HCT116 (cell line): ENCODE measurements around the gene DDI2. TPM values are rescaled to one million over a fixed set of nuclear protein-coding genes. Genes with fewer than 3 reads are reported as not detected.

ENCODE experiments used
- ATAC-seq: fragments of 200-7000 bp; cut with Tn5 transposase; 2 replicates; pipeline ENCODE4 v1.9.1; 2020; ENCODE audit warnings: mild to moderate bottlenecking, moderate library complexity
- BruUV-seq: library from RNA; stranded (reverse); fragments of 400-500 nt; replicated peaks from 2 replicates; lab custom pipeline; 2021; lab: Mats Ljungman, UMichigan
- CTCF ChIA-PET: fragments of 300-600 bp; sonication (Branson Sonifier 250); formaldehyde crosslinking; loops from one replicate; lab custom pipeline; 2021; ENCODE audit warnings: antibody characterized with exemption; lab: Charles Lee
- POLR2A ChIA-PET: fragments of 300-600, 350-600 bp; sonication (Branson Sonifier 250); formaldehyde crosslinking; loops from one replicate; lab custom pipeline; 2021; ENCODE audit warnings: antibody characterized with exemption; lab: Charles Lee
- RAD21 ChIA-PET, 2 experiments: fragments of 300-600 bp; sonication (Branson Sonifier 250); formaldehyde crosslinking; loops; one replicate each; lab custom pipeline; 2023; ENCODE audit warnings: low total read pairs in 2 of 2; ENCODE audit not compliant: uncharacterized antibody in 2 of 2, unreplicated experiment in 2 of 2, low non-redundant PET in 1 of 2; lab: Charles Lee
- DNase-seq: peaks from one replicate; pipeline ENCODE4 v3.0.0-alpha.2; 2010; ENCODE audit warnings: low read depth, low spot score
- H2AFZ ChIP-seq: fragments of 200-600 bp; shearing (Covaris generic), sonication (generic); 2 replicates; pipeline ENCODE4 v1.6.1; 2017; ENCODE audit warnings: low read depth, mixed run types, mixed read lengths, antibody characterized with exemption, low read length; ENCODE audit not compliant: poor library complexity, severe bottlenecking
- H3K27ac ChIP-seq: 2 replicates; pipeline ENCODE4 v1.5.1; 2012; ENCODE audit warnings: low read depth, low read length
- H3K27me3 ChIP-seq: fragments of 200-600 bp; sonication (generic); 2 replicates; pipeline ENCODE4 v1.6.1; 2016; ENCODE audit warnings: mixed run types, low read length, mixed read lengths; ENCODE audit not compliant: insufficient read depth
- H3K36me3 ChIP-seq, 2 experiments: fragments of 200-500 bp in 1 of 2; fragments of 200-600 bp in 1 of 2; sonication (Bioruptor generic) in 1 of 2; sonication (generic) in 1 of 2; 2 replicates each; pipeline versions ENCODE4 v1.5.1 to v1.6.1; 2014 to 2016; ENCODE audit warnings: low read length in 2 of 2, inconsistent platforms in 1 of 2, mixed read lengths in 1 of 2, mixed run types in 1 of 2; ENCODE audit not compliant: insufficient read depth in 2 of 2, control insufficient read depth in 1 of 2
- H3K4me1 ChIP-seq, 2 experiments: fragments of 200-600 bp in 1 of 2; sonication (generic) in 1 of 2; 2 replicates each; pipeline versions ENCODE4 v1.5.1 to v1.6.1; 2012 to 2017; ENCODE audit warnings: low read length in 2 of 2, inconsistent platforms in 1 of 2, mild to moderate bottlenecking in 1 of 2, mixed read lengths in 1 of 2, mixed run types in 1 of 2, moderate library complexity in 1 of 2; ENCODE audit not compliant: insufficient read depth in 2 of 2, control insufficient read depth in 1 of 2
- H3K4me2 ChIP-seq: fragments of 200-600 bp; sonication (generic); 2 replicates; pipeline ENCODE4 v1.6.1; 2017; ENCODE audit warnings: mixed run types, low read length, mixed read lengths
- H3K4me3 ChIP-seq, 2 experiments: fragments of 200-600 bp in 1 of 2; sonication (generic) in 1 of 2; replicated peaks in 1 of 2; 2 replicates each; pipeline ENCODE4 v1.5.1; 2011 to 2016; ENCODE audit warnings: low read length in 2 of 2, control low read depth in 1 of 2, low read depth in 1 of 2, mild to moderate bottlenecking in 1 of 2, mixed read lengths in 1 of 2, mixed run types in 1 of 2
- H3K79me2 ChIP-seq: fragments of 200-600 bp; sonication (generic); 2 replicates; pipeline ENCODE4 v1.6.1; 2017; ENCODE audit warnings: mild to moderate bottlenecking, mixed run types, low read length, moderate library complexity, mixed read lengths; ENCODE audit not compliant: insufficient read depth
- H3K9ac ChIP-seq: fragments of 200-600 bp; sonication (generic); 2 replicates; pipeline ENCODE4 v1.6.1; 2016; ENCODE audit warnings: low read length, mixed read lengths
- H3K9me2 ChIP-seq: fragments of 200-600 bp; sonication (generic), shearing (Covaris generic); 2 replicates; pipeline ENCODE4 v1.6.1; 2017; ENCODE audit warnings: mixed run types, mild to moderate bottlenecking, moderate library complexity; ENCODE audit not compliant: insufficient read depth
- H3K9me3 ChIP-seq, 2 experiments: fragments of 200-500 bp in 1 of 2; fragments of 200-600 bp in 1 of 2; sonication (Bioruptor generic) in 1 of 2; sonication (generic) in 1 of 2; 2 replicates each; pipeline ENCODE4 v1.6.1; 2014 to 2017; ENCODE audit warnings: low read length in 2 of 2, mixed read lengths in 2 of 2, inconsistent platforms in 1 of 2, low read depth in 1 of 2, mild to moderate bottlenecking in 1 of 2, mixed run types in 1 of 2, moderate library complexity in 1 of 2; ENCODE audit not compliant: control insufficient read depth in 1 of 2, insufficient read depth in 1 of 2
- H4K20me1 ChIP-seq: fragments of 200-600 bp; sonication (generic), shearing (Covaris generic); 2 replicates; pipeline ENCODE4 v1.6.1; 2017; ENCODE audit warnings: mixed run types, mild to moderate bottlenecking, moderate library complexity; ENCODE audit not compliant: insufficient read depth
- CBX3 ChIP-seq: IDR thresholded peaks from 2 replicates; pipeline ENCODE4 v1.6.1; 2012; ENCODE audit warnings: low read depth
- CEBPB ChIP-seq: IDR thresholded peaks from 2 replicates; pipeline ENCODE4 v1.6.1; 2012; ENCODE audit warnings: low read depth
- EGR1 ChIP-seq: IDR thresholded peaks from 2 replicates; pipeline ENCODE4 v1.6.1; 2012; ENCODE audit warnings: low read depth
- ELF1 ChIP-seq: IDR thresholded peaks from 2 replicates; pipeline ENCODE4 v1.6.1; 2012; ENCODE audit warnings: low read depth, borderline replicate concordance
- EZH2 ChIP-seq: fragments of 200-600 bp; sonication (generic); IDR thresholded peaks from 2 replicates; pipeline ENCODE4 v1.6.1; 2017; ENCODE audit warnings: antibody characterized with exemption, mixed run types
- FOSL1 ChIP-seq: IDR thresholded peaks from 2 replicates; pipeline ENCODE4 v1.6.1; 2012; ENCODE audit warnings: low read depth
- JUND ChIP-seq: IDR thresholded peaks from 2 replicates; pipeline ENCODE4 v1.6.1; 2012
- POLR2A ChIP-seq: IDR thresholded peaks from 2 replicates; pipeline ENCODE4 v1.7.0; 2011; ENCODE audit warnings: borderline replicate concordance; ENCODE audit not compliant: insufficient read depth, insufficient read length; ENCODE audit errors: extremely low read depth
- RAD21 ChIP-seq: IDR thresholded peaks from 2 replicates; pipeline ENCODE4 v1.6.1; 2012; ENCODE audit warnings: low read depth, mild to moderate bottlenecking
- SIN3A ChIP-seq: IDR thresholded peaks from 2 replicates; pipeline ENCODE4 v1.6.1; 2012; ENCODE audit warnings: low read depth
- SRF ChIP-seq: IDR thresholded peaks from 2 replicates; pipeline ENCODE4 v1.6.1; 2012; ENCODE audit warnings: low read depth
- TCF7L2 ChIP-seq: IDR thresholded peaks from 2 replicates; pipeline ENCODE4 v1.7.0; 2011; ENCODE audit warnings: borderline replicate concordance, inconsistent platforms; ENCODE audit not compliant: insufficient read depth, insufficient read length; ENCODE audit errors: extremely low read depth
- YY1 ChIP-seq: IDR thresholded peaks from 2 replicates; pipeline ENCODE4 v1.6.1; 2011; ENCODE audit warnings: low read length, low read depth, moderate library complexity, mild to moderate bottlenecking; ENCODE audit not compliant: insufficient replicate concordance; ENCODE audit errors: extremely low read depth
- ZFX ChIP-seq: fragments of 450-650 bp; IDR thresholded peaks from 2 replicates; pipeline ENCODE4 v1.6.1; 2017
- ZNF274 ChIP-seq: fragments of 200-500 bp; sonication (Bioruptor generic); IDR thresholded peaks from 2 replicates; pipeline ENCODE4 v1.6.1; 2014; ENCODE audit warnings: mild to moderate bottlenecking, low read depth, low read length, inconsistent platforms
- intact Hi-C: fragments of 100-400 bp; cut with micrococcal nuclease; formaldehyde crosslinking; loops from 2 replicates; pipeline ENCODE4 v1.10.0; 2022
- total RNA-seq: library from RNA; stranded (reverse); gene quantifications from one replicate; pipeline ENCODE4 v1.2.1, GENCODE V29; 2021; ENCODE audit not compliant: unreplicated experiment
- TF ChIP-seq, protein P1 (sequence below): IDR thresholded peaks from 2 replicates; pipeline ENCODE4 v1.6.1; 2011; ENCODE audit warnings: mild to moderate bottlenecking, low read length, moderate library complexity; ENCODE audit not compliant: insufficient replicate concordance; ENCODE audit errors: extremely low read depth
- TF ChIP-seq, protein P2 (sequence below), 3 experiments: fragments of 200-600 bp in 1 of 3; sonication (generic) in 1 of 3; IDR thresholded peaks in 2 of 3; conservative IDR thresholded peaks in 1 of 3; 2 replicates each; pipeline ENCODE4 v1.5.1; 2012 to 2017; ENCODE audit warnings: low read depth in 2 of 3, low read length in 2 of 3, antibody characterized with exemption in 1 of 3, borderline replicate concordance in 1 of 3, control low read depth in 1 of 3, mild to moderate bottlenecking in 1 of 3, mixed read lengths in 1 of 3, mixed run types in 1 of 3, moderate library complexity in 1 of 3; ENCODE audit not compliant: insufficient read depth in 1 of 3
- TF ChIP-seq, protein P3 (sequence below): IDR thresholded peaks from 2 replicates; pipeline ENCODE4 v1.6.1; 2012
- TF ChIP-seq, protein P4 (sequence below): IDR thresholded peaks from 2 replicates; pipeline ENCODE4 v1.6.1; 2012; ENCODE audit warnings: low read depth

The DDI2 gene
- total RNA-seq, 1 experiment from 2014 or later: 26.3 TPM

DNA sequence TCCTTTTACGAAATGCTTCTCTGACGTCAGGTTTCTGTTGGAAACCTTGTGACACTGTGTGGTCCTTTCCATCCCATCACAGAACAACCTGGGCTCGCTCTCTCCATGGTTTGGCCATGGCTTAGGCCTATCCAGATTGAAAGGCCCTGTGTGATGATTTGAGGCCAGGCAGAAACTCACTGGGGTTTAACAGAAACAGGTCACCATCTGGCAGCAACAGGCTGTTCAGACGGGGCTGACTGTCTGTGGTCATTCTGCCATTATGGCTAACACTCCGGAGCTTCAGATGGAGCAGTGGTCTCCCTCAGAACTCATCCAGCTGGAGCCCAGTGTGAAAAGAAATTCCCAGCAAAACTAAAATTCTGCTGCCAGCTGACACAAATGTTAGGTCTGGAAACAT lies 76.1 kb downstream of the DDI2 start:
- Histone ChIP-seq H3K27ac (no peak overlapping the region), H3K9ac (no peak overlapping the region), H2AFZ (no peak overlapping the region), H3K4me2 (no peak overlapping the region), H3K9me3 (no peaks in the 10 kb centered on the region), H3K4me3 (no peak overlapping the region), H3K27me3 (no peaks in the 10 kb centered on the region), H3K79me2 (peaks cover 43% of the 10 kb centered on the region), H3K4me1 (no peaks in the 10 kb centered on the region), H4K20me1 (no peaks in the 10 kb centered on the region), H3K9me2 (no peaks in the 10 kb centered on the region), H3K36me3 (no peaks in the 10 kb centered on the region)
- BruUV-seq: no TSS peak
- TF ChIP-seq ELF1 (no peak), CEBPB (no peak), RAD21 (no peak), POLR2A (no peak), TCF7L2 (no peak), ZFX (no peak), ZNF274 (no peak), JUND (no peak), CBX3 (no peak), SIN3A (no peak), YY1 (no peak), SRF (no peak), EZH2 (no peak), EGR1 (no peak), FOSL1 (no peak)
- TF ChIP-seq, protein P1, sequence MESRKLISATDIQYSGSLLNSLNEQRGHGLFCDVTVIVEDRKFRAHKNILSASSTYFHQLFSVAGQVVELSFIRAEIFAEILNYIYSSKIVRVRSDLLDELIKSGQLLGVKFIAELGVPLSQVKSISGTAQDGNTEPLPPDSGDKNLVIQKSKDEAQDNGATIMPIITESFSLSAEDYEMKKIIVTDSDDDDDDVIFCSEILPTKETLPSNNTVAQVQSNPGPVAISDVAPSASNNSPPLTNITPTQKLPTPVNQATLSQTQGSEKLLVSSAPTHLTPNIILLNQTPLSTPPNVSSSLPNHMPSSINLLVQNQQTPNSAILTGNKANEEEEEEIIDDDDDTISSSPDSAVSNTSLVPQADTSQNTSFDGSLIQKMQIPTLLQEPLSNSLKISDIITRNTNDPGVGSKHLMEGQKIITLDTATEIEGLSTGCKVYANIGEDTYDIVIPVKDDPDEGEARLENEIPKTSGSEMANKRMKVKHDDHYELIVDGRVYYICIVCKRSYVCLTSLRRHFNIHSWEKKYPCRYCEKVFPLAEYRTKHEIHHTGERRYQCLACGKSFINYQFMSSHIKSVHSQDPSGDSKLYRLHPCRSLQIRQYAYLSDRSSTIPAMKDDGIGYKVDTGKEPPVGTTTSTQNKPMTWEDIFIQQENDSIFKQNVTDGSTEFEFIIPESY: no peak
- TF ChIP-seq, protein P2, sequence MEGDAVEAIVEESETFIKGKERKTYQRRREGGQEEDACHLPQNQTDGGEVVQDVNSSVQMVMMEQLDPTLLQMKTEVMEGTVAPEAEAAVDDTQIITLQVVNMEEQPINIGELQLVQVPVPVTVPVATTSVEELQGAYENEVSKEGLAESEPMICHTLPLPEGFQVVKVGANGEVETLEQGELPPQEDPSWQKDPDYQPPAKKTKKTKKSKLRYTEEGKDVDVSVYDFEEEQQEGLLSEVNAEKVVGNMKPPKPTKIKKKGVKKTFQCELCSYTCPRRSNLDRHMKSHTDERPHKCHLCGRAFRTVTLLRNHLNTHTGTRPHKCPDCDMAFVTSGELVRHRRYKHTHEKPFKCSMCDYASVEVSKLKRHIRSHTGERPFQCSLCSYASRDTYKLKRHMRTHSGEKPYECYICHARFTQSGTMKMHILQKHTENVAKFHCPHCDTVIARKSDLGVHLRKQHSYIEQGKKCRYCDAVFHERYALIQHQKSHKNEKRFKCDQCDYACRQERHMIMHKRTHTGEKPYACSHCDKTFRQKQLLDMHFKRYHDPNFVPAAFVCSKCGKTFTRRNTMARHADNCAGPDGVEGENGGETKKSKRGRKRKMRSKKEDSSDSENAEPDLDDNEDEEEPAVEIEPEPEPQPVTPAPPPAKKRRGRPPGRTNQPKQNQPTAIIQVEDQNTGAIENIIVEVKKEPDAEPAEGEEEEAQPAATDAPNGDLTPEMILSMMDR (IDR thresholded peaks at IDR 0.05 in 2 of 3, conservative IDR thresholded peaks at IDR 0.05 in 1 of 3; ENCODE audit: borderline replicate concordance in 1 of 3, insufficient read depth in 1 of 3, low read depth in 2 of 3, low read length in 2 of 3): no peak
- TF ChIP-seq, protein P3, sequence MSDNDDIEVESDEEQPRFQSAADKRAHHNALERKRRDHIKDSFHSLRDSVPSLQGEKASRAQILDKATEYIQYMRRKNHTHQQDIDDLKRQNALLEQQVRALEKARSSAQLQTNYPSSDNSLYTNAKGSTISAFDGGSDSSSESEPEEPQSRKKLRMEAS: no peak
- TF ChIP-seq, protein P4, sequence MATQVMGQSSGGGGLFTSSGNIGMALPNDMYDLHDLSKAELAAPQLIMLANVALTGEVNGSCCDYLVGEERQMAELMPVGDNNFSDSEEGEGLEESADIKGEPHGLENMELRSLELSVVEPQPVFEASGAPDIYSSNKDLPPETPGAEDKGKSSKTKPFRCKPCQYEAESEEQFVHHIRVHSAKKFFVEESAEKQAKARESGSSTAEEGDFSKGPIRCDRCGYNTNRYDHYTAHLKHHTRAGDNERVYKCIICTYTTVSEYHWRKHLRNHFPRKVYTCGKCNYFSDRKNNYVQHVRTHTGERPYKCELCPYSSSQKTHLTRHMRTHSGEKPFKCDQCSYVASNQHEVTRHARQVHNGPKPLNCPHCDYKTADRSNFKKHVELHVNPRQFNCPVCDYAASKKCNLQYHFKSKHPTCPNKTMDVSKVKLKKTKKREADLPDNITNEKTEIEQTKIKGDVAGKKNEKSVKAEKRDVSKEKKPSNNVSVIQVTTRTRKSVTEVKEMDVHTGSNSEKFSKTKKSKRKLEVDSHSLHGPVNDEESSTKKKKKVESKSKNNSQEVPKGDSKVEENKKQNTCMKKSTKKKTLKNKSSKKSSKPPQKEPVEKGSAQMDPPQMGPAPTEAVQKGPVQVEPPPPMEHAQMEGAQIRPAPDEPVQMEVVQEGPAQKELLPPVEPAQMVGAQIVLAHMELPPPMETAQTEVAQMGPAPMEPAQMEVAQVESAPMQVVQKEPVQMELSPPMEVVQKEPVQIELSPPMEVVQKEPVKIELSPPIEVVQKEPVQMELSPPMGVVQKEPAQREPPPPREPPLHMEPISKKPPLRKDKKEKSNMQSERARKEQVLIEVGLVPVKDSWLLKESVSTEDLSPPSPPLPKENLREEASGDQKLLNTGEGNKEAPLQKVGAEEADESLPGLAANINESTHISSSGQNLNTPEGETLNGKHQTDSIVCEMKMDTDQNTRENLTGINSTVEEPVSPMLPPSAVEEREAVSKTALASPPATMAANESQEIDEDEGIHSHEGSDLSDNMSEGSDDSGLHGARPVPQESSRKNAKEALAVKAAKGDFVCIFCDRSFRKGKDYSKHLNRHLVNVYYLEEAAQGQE: no peak
- intact Hi-C loops: no loop called here
- ATAC-seq (no peak), DNase-seq (no peak)
- POLR2A ChIA-PET: no interaction called here
- RAD21 ChIA-PET: no interaction called here
- CTCF ChIA-PET: no interaction called here
